Spinal cord (tissue), 10 donors: ENCODE measurements around the gene HNRNPA0. TPM values are rescaled to one million over a fixed set of nuclear protein-coding genes. Genes with fewer than 3 reads are reported as not detected.
"Not testable (repeated sequence)": the region's sequence is repeated elsewhere in the genome, so short reads cannot be mapped to it uniquely, and the experiment has no call there.

Source experiments
- DNase-seq, 6 donors: peaks; one replicate each; pipeline versions ENCODE4 v3.0.0 to v3.0.0-alpha.2; 2013 to 2015; ENCODE audit warnings: low spot score in 6 of 6, low read depth in 4 of 6
- H3K27ac ChIP-seq: one replicate; pipeline ENCODE4 v1.5.1; 2013; ENCODE audit warnings: low read depth, low read length, control low read depth
- H3K27me3 ChIP-seq: one replicate; pipeline ENCODE4 v1.6.1; 2013; ENCODE audit warnings: low read length; ENCODE audit not compliant: control insufficient read depth, insufficient read depth
- H3K36me3 ChIP-seq: one replicate; pipeline ENCODE4 v1.6.1; 2013; ENCODE audit warnings: low read length; ENCODE audit not compliant: control insufficient read depth, insufficient read depth
- H3K4me1 ChIP-seq: one replicate; pipeline ENCODE4 v1.6.1; 2013; ENCODE audit warnings: low read length; ENCODE audit not compliant: control insufficient read depth, insufficient read depth
- H3K4me3 ChIP-seq: one replicate; pipeline ENCODE4 v1.5.1; 2013; ENCODE audit warnings: low read depth, low read length, control low read depth
- H3K9me3 ChIP-seq: one replicate; pipeline ENCODE4 v1.6.1; 2013; ENCODE audit warnings: low read length; ENCODE audit not compliant: control insufficient read depth, insufficient read depth
- WGBS: methylation state at CpG from one replicate; pipeline ENCODE4 v1.1.5; 2013; ENCODE audit warnings: missing lambda C conversion rate; ENCODE audit not compliant: insufficient coverage; 5-methylcytosine and 5-hydroxymethylcytosine counted together
- polyA plus RNA-seq, 2 donors: library from polyadenylated mRNA; unstranded; fragments of 120-200 nt; gene quantifications; one replicate each; pipeline ENCODE4 v1.2.1, GENCODE V29; 2013; ENCODE audit not compliant: insufficient read length in 2 of 2
- total RNA-seq, 2 donors: library from RNA; depleted of rRNA in 1 of 2; stranded (reverse); fragments of 120-200 nt in 1 of 2; fragments of >200 nt in 1 of 2; gene quantifications; one replicate each; pipeline versions ENCODE4 v1.2.3 to v1.2.4, GENCODE V29; 2013 to 2014
- donor health status: healthy.

The HNRNPA0 gene
- total and polyA plus RNA-seq, 4 donors, result 15.0 to 69.4 (median 43.5) TPM

- DNase-seq, H3K4me1 ChIP-seq, H3K36me3 ChIP-seq, H3K27ac ChIP-seq, H3K4me3 ChIP-seq, H3K27me3 ChIP-seq, H3K9me3 ChIP-seq: not testable (repeated sequence)
- no CpG with 5 or more reads among the region's 2 CpGs for WGBS
These were observed 34.4 kb upstream of the HNRNPA0 start for GRCh38 chr5:137788560-137788959.

- no peak overlapping the region for H3K27ac ChIP-seq
- no peaks in the 10 kb centered on the region for H3K27me3 ChIP-seq
- H3K4me3 ChIP-seq, result no peak overlapping the region
- WGBS, result 62% methylated on average over 4 of the region's 4 CpGs
- H3K4me1 ChIP-seq, result no peaks in the 10 kb centered on the region
- H3K36me3 ChIP-seq, result no peaks in the 10 kb centered on the region
- no peaks in the 10 kb centered on the region for H3K9me3 ChIP-seq
- no peak for DNase-seq
These were observed 28.9 kb upstream of the HNRNPA0 start for GRCh38 chr5:137782984-137783536.

GRCh38 chr5:137782055-137782454 is 27.9 kb upstream of the HNRNPA0 start:
- H3K4me3 ChIP-seq, result no peak overlapping the region
- no peaks in the 10 kb centered on the region for H3K4me1 ChIP-seq
- no peaks in the 10 kb centered on the region for H3K9me3 ChIP-seq
- H3K27me3 ChIP-seq, result no peaks in the 10 kb centered on the region
- H3K27ac ChIP-seq, result no peak overlapping the region
- no peak for DNase-seq
- WGBS, result 80% methylated on average over 1 of the region's 2 CpGs
- no peaks in the 10 kb centered on the region for H3K36me3 ChIP-seq

GRCh38 chr5:137778772-137779564 is 24.8 kb upstream of the HNRNPA0 start:
- Histone ChIP-seq H3K9me3 (no peaks in the 10 kb centered on the region), H3K36me3 (no peaks in the 10 kb centered on the region), H3K27me3 (no peaks in the 10 kb centered on the region), H3K4me3 (no peak overlapping the region), H3K4me1 (no peaks in the 10 kb centered on the region), H3K27ac (no peak overlapping the region)
- no CpG with 5 or more reads among the region's 2 CpGs for WGBS
- DNase-seq, result peak; percentile 5 to 86 (median 46)

DNA sequence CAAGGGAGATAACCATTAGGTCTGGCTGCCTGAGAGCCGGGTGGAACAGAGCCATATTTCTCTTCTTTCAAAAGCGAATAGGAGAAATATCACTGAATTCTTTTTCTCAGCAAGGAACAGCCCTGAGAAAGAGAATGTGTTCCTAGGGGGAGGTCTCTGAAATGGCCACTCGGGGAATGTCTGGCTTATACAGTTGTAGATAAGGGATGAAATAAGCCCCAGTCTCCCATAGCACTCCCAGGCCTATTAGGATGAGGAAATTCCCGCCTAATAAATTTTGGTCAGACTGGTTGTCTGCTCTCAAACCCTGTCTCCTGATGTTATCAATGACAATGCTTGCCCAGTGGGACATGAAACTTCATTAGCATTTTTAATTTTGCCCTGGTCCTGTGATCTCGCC is 13.8 kb upstream of the HNRNPA0 start:
- H3K4me1 ChIP-seq, H3K4me3 ChIP-seq, H3K36me3 ChIP-seq, DNase-seq, H3K27me3 ChIP-seq, H3K9me3 ChIP-seq, H3K27ac ChIP-seq: not testable (repeated sequence)
- WGBS, result 94% methylated on average over 3 of the region's 5 CpGs

GRCh38 chr5:137761566-137761965 is 7.4 kb upstream of the HNRNPA0 start:
- Histone ChIP-seq H3K27me3 (no peaks in the 10 kb centered on the region), H3K27ac (no peak overlapping the region), H3K9me3 (no peaks in the 10 kb centered on the region), H3K4me3 (no peak overlapping the region), H3K36me3 (no peaks in the 10 kb centered on the region), H3K4me1 (no peaks in the 10 kb centered on the region)
- 83% methylated on average over 1 of the region's 3 CpGs for WGBS
- DNase-seq, result no peak

GRCh38 chr5:137760719-137761516 is 6.8 kb upstream of the HNRNPA0 start:
- Histone ChIP-seq H3K36me3 (no peaks in the 10 kb centered on the region), H3K4me1 (no peaks in the 10 kb centered on the region), H3K4me3 (no peak overlapping the region), H3K27me3 (no peaks in the 10 kb centered on the region), H3K27ac (no peak overlapping the region), H3K9me3 (no peaks in the 10 kb centered on the region)
- WGBS, result 93% methylated on average over 4 of the region's 7 CpGs
- DNase-seq, result no peak

GRCh38 chr5:137760294-137760693 is 6.1 kb upstream of the HNRNPA0 start:
- DNase-seq, result no peak
- Histone ChIP-seq H3K9me3 (no peaks in the 10 kb centered on the region), H3K36me3 (no peaks in the 10 kb centered on the region), H3K27me3 (no peaks in the 10 kb centered on the region), H3K4me3 (no peak overlapping the region), H3K4me1 (peaks cover 2% of the 10 kb centered on the region), H3K27ac (no peak overlapping the region)
- 94% methylated on average over 3 of the region's 4 CpGs for WGBS

GRCh38 chr5:137758715-137759306 is 4.6 kb upstream of the HNRNPA0 start:
- Histone ChIP-seq H3K4me1 (peaks cover 7% of the 10 kb centered on the region), H3K36me3 (no peaks in the 10 kb centered on the region), H3K9me3 (no peaks in the 10 kb centered on the region), H3K4me3 (no peak overlapping the region), H3K27ac (no peak overlapping the region), H3K27me3 (no peaks in the 10 kb centered on the region)
- WGBS, result 90% methylated on average over 4 of the region's 6 CpGs
- DNase-seq, result no peak
